ENCODE data around the gene RABL2B.

DNA sequence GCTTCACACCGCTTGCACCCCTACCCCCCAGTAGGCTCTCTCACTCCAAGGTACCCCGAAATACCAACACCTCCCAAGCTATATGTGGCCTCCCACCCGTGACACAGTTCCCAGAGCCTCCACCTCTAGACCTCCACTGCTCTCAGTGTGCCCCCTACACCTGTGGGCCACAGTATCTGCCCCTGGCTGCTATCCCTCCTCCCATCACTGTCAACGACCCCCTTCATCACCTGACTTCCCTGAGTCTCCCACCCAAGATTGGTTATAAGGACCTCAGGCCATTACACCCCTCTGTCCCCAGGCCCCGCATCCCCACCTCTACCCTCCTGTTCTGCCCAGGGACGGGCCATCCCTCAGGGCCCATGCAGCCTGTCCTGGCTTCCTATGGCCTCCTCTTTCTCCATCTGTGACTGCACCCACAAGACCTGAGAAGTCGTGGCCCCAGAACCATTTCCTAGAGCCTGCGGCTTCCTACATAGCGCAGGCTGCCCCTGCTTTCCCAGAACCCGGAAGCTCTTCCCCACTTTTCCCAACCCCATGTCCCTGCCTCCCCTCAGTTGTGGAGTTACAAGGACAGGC is 44.7 kb downstream of the RABL2B start:
- TF ChIP-seq, protein P1, sequence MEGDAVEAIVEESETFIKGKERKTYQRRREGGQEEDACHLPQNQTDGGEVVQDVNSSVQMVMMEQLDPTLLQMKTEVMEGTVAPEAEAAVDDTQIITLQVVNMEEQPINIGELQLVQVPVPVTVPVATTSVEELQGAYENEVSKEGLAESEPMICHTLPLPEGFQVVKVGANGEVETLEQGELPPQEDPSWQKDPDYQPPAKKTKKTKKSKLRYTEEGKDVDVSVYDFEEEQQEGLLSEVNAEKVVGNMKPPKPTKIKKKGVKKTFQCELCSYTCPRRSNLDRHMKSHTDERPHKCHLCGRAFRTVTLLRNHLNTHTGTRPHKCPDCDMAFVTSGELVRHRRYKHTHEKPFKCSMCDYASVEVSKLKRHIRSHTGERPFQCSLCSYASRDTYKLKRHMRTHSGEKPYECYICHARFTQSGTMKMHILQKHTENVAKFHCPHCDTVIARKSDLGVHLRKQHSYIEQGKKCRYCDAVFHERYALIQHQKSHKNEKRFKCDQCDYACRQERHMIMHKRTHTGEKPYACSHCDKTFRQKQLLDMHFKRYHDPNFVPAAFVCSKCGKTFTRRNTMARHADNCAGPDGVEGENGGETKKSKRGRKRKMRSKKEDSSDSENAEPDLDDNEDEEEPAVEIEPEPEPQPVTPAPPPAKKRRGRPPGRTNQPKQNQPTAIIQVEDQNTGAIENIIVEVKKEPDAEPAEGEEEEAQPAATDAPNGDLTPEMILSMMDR (conservative IDR thresholded peaks at IDR 0.05 in 1 of 2, IDR thresholded peaks at IDR 0.05 in 1 of 2; ENCODE audit: extremely low read depth in 1 of 2, insufficient read depth in 1 of 2, low read depth in 1 of 2, low read length in 2 of 2): no peak
- TF ChIP-seq EZH2 (IDR thresholded peaks at IDR 0.05; ENCODE audit: borderline replicate concordance, low read length): no peak
